Neural cell (in vitro differentiated cells): ENCODE measurements around the gene SYT5.
"Not testable (repeated sequence)": the region's sequence is repeated elsewhere in the genome, so short reads cannot be mapped to it uniquely, and the experiment has no call there.

Source experiments
- EP300 ChIP-seq: fragments of 450-650 bp; conservative IDR thresholded peaks from 2 replicates; pipeline ENCODE4 v1.6.1; 2014; ENCODE audit warnings: antibody characterized with exemption, mild to moderate bottlenecking, moderate library complexity; ENCODE audit not compliant: poor library complexity, severe bottlenecking
- POLR2AphosphoS5 ChIP-seq: IDR thresholded peaks from 2 replicates; pipeline ENCODE4 v1.6.1; 2012
- TF ChIP-seq, protein P1 (sequence below): fragments of 450-650 bp; IDR thresholded peaks from 2 replicates; pipeline ENCODE4 v1.5.1; 2014; ENCODE audit warnings: antibody characterized with exemption, mild to moderate bottlenecking, moderate library complexity; ENCODE audit not compliant: poor library complexity, severe bottlenecking

GRCh38 chr19:55202199-55202598, 22.1 kb upstream of the SYT5 start:
- TF ChIP-seq, protein P1, sequence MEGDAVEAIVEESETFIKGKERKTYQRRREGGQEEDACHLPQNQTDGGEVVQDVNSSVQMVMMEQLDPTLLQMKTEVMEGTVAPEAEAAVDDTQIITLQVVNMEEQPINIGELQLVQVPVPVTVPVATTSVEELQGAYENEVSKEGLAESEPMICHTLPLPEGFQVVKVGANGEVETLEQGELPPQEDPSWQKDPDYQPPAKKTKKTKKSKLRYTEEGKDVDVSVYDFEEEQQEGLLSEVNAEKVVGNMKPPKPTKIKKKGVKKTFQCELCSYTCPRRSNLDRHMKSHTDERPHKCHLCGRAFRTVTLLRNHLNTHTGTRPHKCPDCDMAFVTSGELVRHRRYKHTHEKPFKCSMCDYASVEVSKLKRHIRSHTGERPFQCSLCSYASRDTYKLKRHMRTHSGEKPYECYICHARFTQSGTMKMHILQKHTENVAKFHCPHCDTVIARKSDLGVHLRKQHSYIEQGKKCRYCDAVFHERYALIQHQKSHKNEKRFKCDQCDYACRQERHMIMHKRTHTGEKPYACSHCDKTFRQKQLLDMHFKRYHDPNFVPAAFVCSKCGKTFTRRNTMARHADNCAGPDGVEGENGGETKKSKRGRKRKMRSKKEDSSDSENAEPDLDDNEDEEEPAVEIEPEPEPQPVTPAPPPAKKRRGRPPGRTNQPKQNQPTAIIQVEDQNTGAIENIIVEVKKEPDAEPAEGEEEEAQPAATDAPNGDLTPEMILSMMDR, result not testable (repeated sequence)
- not testable (repeated sequence) for TF ChIP-seq EP300, POLR2AphosphoS5
